Stimulated activated CD8-positive, alpha-beta memory T cell treated with anti-CD3 and anti-CD28 coated beads, Interleukin-12 subunit alpha, Interleukin-12 subunit beta, amount 100 ng/mL, for 4 hours (primary cell): ENCODE results near the gene FLRT2.

Experiments
- DNase-seq: peaks from one replicate; pipeline ENCODE4 v3.0.0-alpha.2; 2020; ENCODE audit warnings: low read depth

Gene FLRT2

GRCh38 chr14:85597701-85598100, 67.8 kb downstream of the FLRT2 start:
- no peak for DNase-seq

DNA sequence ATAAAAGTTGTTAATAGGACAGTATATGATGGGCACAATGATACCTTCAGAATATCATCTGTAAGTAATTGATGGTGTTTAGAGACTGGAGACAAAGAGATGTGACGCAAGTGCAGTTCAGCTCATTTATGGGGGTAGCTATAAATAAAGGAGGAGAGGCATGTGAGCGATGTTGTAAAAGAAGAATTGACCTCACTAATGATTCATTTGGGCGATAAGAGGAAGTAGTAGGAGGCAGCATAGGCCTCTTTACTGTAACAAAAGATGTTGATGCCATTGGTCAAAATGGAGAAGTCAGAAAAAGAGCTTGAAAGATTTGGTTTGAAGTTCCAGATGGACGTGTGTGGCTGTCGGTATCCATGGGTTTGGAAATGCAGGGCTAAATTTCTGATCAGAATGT, 70.0 kb downstream of the FLRT2 start:
- no peak for DNase-seq

GRCh38 chr14:85601246-85601645, 71.3 kb downstream of the FLRT2 start:
- no peak for DNase-seq

- no peak for DNase-seq
Observed at GRCh38 chr14:85601690-85602089, 71.7 kb downstream of the FLRT2 start.

GRCh38 chr14:85602345-85602744, 72.4 kb downstream of the FLRT2 start:
- no peak for DNase-seq

- no peak for DNase-seq
Observed at GRCh38 chr14:85604021-85604420, 74.1 kb downstream of the FLRT2 start.

GRCh38 chr14:85604714-85605113, 74.8 kb downstream of the FLRT2 start:
- DNase-seq, result no peak

- no peak for DNase-seq
Observed at GRCh38 chr14:85607651-85608081, 77.7 kb downstream of the FLRT2 start.

DNA sequence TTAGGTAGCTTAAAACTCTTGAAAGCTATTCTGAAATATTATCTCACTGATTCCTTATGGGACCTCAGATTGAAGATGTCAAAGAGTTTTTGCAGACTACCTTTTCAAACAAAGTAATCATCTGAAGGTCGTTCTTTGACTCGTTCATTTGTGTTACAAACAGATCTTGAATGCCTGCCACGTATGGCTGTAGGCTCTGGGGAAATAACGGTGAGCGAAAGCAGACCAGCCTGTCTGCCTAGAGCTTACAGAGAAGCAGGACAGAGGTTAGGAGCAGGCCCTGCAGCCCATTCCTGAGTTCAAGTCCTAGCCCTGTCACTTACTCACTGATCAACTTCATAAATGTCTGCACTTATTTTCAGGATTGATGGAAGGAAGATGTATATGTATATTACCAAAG, 83.6 kb downstream of the FLRT2 start:
- no peak for DNase-seq

DNA sequence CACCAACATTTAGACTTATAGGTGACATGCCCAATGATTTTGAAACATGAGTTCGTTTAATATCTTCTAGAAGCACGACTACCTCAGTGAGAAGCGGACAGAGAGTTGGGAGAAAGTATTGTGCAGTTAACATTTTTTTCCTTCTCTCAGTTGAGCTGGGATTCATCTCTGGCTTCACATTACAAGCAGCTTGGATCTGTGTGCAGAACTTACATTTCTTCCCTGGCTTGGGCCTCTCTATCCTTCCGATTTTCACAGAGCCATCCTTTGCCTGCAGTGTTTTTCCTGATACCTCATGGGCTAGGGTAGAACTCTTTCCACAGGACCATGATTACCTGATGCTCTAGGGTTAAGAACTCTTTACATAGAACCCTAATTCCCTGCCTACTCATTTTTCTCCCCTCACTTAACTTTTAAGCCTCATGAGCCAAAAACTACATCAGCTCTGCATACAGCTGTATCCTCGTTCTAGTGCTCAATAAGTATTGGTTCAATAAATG, 86.5 kb downstream of the FLRT2 start:
- no peak for DNase-seq

DNA sequence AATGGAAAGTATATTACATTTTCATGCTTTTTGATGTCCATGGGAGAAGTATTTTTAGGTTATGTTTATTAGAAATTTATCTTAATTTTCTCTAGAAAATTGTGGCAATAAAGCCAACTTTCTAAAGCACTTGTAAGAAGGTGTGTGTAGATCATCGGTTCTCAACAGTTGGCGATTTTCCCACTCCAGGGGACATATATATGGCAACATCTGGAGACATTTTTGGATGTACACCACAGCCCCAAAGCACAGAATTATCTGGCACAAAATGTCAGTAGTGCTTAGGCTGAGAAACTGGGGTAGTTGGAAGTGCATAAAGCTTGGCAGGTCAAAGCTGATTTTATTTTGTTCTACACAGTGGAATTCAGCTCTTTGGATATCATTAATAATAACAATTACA, 86.9 kb downstream of the FLRT2 start:
- DNase-seq, result no peak

DNA sequence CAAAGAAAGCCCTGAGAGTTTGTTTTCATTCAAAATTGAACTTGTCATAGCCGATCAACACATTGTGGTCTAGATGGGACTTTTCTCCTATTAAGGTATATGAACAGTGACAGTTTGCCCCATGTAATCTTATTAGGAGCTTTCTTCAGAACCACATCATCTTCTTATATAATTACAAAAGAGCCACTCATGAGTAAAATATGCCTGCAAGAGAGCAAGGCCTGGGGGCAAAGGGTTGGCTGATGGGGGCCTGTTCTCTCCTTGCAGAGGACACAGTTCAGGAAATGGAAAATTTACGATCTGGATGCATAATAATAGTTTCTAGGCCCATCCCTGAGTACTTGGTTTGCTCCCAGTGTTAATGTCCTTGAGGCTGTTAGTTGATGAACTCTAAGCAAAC, 87.8 kb downstream of the FLRT2 start:
- DNase-seq, result no peak

DNA sequence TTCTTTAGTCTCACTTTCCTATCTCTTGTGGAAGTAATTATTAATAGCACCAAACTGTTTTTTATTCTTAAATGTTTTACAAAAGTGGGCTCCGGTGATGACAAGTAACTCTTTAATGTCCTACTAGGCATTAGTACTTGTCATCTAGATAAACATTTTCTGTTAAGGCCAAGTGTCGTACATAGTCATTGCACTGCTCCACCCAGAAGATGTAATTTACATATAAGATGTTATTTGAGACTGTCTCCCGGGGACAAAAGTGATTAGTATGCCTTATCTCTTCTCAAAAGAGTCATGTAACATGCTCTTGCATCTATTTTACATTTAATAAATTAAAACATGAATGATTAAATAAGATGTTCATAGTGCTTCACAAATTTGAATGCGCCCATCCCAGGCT, 88.4 kb downstream of the FLRT2 start:
- no peak for DNase-seq

- DNase-seq, result no peak
Observed at GRCh38 chr14:85618978-85619377, 89.0 kb downstream of the FLRT2 start.

GRCh38 chr14:85619851-85620250, 89.9 kb downstream of the FLRT2 start:
- no peak for DNase-seq

- no peak for DNase-seq
Observed at GRCh38 chr14:85620947-85621346, 91.0 kb downstream of the FLRT2 start.

DNA sequence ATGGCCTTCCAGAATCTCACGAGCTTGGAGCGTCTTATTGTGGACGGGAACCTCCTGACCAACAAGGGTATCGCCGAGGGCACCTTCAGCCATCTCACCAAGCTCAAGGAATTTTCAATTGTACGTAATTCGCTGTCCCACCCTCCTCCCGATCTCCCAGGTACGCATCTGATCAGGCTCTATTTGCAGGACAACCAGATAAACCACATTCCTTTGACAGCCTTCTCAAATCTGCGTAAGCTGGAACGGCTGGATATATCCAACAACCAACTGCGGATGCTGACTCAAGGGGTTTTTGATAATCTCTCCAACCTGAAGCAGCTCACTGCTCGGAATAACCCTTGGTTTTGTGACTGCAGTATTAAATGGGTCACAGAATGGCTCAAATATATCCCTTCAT, 92.2 kb downstream of the FLRT2 start:
- DNase-seq, result no peak

- DNase-seq, result no peak
Observed at GRCh38 chr14:85622986-85623685, 93.2 kb downstream of the FLRT2 start.

GRCh38 chr14:85625925-85626585, 96.1 kb downstream of the FLRT2 start:
- no peak for DNase-seq

DNA sequence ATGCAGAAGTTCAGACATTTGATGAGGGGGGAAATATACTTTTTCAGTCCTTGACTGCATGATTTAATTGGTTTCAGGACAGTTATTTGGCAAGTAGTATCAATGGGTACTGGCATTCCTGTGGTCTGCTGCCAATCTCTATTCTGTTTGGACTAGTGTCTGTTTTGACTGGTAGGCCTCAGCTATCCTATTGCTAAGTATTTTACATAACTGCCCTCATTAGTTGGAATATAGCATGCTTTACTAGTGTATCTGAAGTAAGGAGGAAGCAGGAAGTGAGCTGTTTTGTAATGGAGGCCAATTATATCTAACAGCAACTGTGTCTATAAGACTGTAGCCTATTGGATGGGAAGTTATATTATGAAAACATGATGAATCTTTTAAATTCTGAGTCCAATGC, 104.3 kb downstream of the FLRT2 start:
- DNase-seq, result no peak

GRCh38 chr14:85644211-85644610, 114.3 kb downstream of the FLRT2 start:
- DNase-seq, result no peak

GRCh38 chr14:85653029-85653428, 123.1 kb downstream of the FLRT2 start:
- no peak for DNase-seq

DNA sequence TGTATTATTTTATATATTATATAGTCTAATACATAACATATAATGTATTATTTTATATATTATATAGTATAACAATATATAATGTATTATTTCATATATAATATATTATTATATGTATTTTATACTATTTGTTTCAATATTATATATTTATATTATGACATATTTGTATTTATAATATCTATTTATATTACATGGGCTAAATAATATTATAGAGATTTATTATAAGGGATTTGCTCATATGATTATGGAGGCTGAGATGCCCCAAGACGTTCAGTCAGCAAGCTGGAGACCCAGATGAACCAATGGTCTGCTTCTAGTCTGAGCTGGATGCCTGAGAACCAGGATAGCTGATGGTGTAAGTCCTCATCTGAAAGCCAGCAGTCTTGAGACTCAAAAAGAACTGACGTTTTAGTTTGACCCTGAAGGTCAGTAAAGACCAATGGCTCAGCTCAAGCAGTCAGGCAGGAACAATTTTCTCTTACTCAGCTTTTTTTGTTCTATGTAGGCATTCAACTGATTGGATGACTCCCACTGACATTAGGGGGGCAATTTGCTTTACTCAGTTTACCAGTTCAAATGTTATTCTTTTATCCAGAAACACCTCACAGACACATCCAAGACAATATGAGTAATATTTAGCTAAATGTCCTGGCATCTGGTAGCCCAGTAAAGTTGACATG, 130.4 kb downstream of the FLRT2 start:
- DNase-seq, result no peak
